ENCODE data around the gene SLC27A4.

The SLC27A4 gene

GRCh38 chr9:128390150-128390812, 50.0 kb downstream of the SLC27A4 start:
- no peak for DNase-seq (ENCODE audit: low read depth in 2 of 2, low spot score in 1 of 2)

DNA sequence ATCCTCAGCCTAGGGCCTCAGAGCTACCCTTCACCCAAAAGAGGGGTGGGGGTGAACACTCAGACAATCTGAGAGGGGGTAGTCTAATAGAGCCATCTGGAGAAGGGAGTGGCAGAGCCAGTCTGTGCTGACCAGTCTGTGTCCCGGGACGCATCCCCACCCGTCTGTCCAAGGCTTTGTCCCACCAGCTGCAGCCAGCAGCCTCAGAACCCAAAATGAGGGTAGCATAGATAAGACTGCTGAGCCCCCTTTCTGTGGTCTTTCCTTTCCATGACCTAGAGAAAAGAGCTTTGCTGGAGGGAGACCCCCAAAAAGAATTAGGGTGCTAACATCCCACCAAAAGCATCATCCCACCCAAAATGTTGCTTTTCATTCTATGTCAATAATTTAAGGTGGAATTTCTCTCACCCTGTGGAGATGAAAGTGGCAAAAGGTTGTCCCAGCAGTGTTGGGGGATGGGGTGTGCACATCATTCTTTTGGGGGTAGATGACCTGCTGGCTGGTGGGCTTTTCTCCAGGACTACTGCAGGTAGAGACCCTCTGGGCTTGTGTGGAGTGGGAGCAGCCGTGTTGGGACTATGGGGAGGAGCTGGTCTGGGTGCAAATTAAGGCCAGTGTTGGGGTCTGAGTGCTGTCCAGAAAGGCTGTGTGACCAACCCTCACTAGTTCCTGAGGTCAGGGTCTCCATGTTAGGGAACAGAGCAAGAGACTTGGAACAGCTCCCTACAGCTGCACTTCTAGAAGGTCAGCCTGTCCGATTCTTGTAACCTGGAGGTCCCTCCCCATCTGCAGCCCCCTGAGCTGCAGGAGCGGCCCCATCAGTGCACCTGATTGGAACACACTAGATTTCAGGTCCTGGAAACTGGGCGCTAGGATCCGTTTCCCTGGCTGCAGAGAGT, 50.7 kb downstream of the SLC27A4 start:
- no peak for DNase-seq (ENCODE audit: low read depth in 2 of 2, low spot score in 1 of 2)

- no peak for DNase-seq (ENCODE audit: low read depth in 2 of 2, low spot score in 1 of 2)
These were observed 51.6 kb downstream of the SLC27A4 start for GRCh38 chr9:128391956-128392301.

DNA sequence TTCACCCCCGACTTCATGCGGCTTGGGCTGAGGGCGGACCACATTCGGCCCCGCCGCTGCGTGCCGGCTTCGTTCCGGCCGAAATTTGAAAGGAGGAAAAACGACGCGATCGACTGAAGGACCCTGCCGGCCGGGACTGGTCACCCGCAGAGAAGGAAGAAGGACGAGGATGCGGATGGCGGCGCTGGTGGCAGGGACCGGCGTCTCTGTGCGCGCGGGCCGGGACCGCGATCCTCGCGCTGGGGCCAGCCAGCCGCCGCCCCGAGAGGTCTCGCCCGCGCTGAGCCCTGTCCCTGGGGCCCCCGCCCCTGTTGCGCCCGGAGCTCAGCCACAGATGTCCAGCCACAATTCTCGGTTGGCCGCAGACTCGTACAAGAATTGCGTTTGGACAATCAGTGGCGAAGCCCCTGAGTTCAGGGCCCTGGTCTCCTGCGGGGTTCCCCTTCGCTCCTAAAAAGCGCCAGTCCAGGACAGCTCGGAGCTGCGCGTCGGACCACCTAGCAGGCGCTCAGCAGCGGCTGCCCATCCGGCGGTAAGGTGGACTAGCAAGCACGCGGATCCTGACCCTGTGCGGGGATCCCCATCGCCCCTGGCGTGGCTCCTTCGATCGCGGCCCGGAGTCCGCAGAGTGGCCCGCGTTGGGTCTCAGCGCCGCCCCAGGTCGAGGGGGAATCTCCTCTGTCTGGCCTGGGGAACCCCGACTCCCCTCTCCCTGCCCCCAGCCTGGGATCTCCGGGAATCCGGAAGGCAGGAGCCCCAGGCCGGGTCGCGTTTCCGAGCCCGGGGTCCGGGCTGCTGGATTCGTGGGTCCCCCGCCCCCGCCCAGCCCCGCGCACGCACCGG, 52.2 kb downstream of the SLC27A4 start:
- no peak for DNase-seq (ENCODE audit: low read depth in 2 of 2, low spot score in 1 of 2)

DNA sequence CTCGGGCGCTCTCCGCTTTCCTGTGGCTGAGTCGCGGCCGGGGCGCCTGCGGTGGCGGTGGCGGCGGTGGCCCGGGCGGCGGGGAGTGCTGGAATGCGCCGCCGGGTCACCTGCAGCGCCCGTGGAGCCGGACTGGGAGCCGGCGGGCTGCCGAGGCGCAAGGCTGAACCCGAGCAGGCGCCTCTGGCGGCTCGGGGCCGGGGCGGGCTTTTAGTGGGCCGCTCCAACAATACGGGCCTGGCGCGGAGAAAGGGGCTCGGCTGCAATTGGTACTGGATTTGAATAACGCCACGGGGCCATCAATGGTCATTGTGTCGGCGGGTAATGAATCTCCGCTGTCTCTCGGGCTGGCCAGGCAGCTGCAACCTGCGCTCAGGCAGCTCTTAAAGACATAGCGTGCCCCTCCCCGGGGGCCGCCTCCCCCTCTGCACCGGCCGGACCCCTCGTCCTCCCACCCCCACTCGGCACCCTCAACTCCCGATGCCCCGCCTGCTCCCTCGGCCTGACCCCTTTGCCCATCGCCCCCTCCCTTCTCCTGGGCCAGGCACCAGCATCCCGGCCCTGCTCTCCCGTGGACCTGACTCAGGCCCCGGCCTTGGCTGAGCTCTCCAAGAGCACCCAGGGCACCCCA, 52.9 kb downstream of the SLC27A4 start:
- DNase-seq (ENCODE audit: low read depth in 2 of 2, low spot score in 1 of 2): no peak

DNA sequence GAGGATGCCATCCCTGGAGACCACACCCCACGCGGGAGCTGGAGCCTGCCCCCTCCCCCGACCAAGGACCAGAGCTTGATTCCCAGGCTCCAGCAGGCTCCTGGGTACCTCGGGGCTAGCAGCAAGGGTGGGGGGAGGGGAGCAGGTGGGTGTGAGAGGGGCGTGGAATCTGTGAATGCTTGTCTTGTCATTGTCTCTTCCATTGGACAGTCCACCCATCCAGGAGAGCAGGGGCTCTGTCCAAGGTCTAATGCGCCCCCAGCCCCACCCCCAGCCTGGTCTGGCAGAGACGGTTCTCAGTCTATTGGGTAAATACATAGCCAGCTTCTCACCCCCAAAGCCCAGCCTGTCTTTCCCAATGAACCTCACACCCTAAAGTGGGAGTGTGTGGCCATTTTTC, 53.6 kb downstream of the SLC27A4 start:
- no peak for DNase-seq (ENCODE audit: low read depth in 2 of 2, low spot score in 1 of 2)

GRCh38 chr9:128394379-128395168, 54.2 kb downstream of the SLC27A4 start:
- no peak for DNase-seq (ENCODE audit: low read depth in 2 of 2, low spot score in 1 of 2)

DNA sequence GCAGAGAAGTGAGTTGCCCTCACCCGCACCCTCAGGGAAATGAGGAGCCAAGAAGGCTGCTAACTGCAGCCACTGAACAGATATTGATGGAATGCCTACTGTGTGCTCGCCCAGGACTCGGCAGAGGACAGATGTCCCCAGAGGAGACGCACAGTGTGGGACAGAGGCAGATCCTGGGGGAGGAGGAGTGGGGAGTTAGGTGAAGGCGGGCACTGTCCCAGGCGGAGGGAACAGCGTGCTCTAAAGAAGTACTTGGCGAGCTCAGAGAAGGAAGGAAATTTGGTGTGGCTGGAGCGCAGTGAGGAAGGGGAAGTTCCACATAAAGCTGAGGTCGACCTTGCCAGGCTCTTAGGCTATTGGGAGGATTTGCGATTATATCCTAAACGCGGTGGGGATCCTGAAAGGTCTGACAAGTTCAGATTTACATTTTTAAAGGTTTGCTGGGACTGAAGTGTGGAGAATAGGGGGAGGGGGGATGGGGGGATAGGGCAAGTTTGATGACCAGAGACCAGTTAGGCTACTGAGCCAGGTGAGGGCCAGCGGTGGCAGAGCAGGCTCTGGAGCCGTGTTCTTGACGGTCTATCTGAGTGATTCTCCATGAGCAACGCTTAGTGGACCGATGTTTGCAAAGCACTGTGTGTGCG, 56.8 kb downstream of the SLC27A4 start:
- no peak for DNase-seq (ENCODE audit: low read depth in 2 of 2, low spot score in 1 of 2)

GRCh38 chr9:128397831-128398230, 57.5 kb downstream of the SLC27A4 start:
- no peak for DNase-seq (ENCODE audit: low read depth in 2 of 2, low spot score in 1 of 2)

DNA sequence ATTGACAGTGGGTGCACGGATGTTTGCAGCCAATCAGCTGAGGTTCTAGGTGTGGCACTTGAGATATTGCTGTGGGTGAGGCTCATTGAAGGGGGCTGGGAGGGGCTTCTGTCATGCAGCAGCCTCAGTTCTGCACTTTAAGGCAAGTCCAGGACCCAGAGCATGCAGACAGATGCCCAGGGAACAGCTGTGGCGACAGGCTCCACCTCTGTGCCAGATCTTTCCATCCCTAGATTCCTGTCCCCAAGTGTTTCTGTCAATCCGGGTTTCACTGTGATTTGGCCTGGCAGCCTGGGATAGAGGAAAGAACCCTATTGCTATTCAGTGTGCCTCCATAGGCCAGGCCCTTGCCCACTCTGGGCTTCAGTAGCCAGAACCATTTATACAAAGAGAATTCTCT, 59.5 kb downstream of the SLC27A4 start:
- no peak for DNase-seq (ENCODE audit: low read depth in 2 of 2, low spot score in 1 of 2)

- DNase-seq (ENCODE audit: low read depth in 2 of 2, low spot score in 1 of 2): no peak
These were observed 64.2 kb downstream of the SLC27A4 start for GRCh38 chr9:128404560-128404959.

DNA sequence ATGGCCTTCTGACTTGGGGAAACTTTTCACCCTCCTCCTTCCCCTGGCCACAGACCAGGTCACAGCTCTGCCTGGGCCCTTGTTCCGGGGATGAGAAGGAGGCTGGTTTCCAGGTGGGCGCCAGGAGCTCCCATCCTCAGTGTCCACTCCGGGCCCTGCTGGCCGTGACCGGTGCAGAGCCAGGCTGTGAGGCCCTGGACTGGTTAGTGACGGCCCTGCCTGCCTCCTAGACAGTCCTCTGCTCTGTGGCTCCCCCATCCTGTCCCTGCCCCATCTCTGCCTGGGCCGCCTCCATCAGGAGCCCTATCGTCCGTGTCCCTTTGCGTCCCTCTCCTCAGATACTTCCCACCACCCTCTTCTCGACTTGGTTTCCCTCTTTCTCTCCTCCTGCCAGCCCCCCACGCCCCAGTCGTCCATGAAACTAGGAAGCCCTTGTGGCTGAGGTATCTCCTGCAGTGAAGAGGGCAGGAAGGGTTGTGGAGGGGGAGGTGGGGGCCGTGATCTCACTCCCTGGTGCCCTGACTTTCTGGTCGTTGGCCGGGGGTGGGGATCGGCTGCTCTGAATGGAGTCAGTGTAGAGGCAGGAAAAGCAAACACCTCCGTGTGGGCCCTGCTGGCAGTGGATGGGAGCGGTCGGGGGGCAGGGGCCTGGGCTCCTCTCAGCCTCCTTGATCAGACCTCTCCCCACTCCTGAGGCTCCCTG, 64.9 kb downstream of the SLC27A4 start:
- no peak for DNase-seq (ENCODE audit: low read depth in 2 of 2, low spot score in 1 of 2)

- no peak for DNase-seq (ENCODE audit: low read depth in 2 of 2, low spot score in 1 of 2)
These were observed 65.4 kb downstream of the SLC27A4 start for GRCh38 chr9:128405780-128406171.

DNA sequence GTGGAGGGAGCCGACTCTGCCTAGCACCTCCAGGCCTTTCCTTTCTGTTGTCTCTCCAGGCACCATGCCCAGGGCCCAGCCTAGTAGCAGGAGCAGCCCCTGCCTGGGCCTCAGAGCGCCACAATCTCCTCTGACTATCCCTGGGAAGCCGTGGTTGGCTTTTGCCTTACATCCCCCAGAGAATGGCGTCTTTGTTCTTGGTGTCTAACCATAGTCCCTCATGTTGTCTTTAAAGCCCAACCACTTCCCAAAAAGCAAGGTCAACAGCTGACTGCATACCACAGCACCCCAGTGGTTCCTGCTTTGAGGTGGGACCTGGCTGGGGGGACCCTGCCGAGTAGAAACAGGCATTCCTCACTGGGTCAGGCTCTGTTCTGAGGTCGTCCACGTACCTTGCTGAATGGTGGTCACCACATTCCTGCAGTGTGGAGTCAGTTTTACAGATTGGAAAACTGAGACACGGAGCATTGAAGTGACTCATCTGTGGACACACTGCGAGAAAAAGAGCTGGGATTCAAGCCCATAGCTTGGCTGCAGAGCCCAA, 66.6 kb downstream of the SLC27A4 start:
- DNase-seq (ENCODE audit: low read depth in 2 of 2, low spot score in 1 of 2): no peak

DNA sequence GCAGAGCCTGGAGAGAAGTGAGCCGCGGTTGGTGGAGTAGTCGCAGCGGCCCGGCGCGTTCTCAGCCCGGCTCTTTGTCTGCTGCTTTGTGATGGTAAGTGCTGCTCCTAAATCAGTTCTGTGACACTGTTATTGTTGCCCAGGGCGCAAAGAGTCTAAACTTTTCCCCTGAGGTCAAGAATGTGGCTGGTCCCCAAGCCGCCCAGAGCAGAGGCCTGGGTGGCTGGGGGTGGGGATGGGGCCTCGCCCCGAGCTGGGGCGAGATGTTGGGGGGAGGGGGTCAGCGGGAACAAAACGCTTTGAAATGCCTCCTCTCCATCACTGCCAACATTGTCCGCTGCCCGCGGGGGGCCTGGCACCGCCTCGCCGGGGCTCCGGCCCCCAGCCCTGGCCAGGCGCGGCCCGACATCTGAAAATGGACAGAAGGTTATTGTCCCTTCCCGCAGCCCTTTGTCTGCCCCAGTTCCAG, 68.7 kb downstream of the SLC27A4 start:
- DNase-seq (ENCODE audit: low read depth in 2 of 2, low spot score in 1 of 2): no peak

DNA sequence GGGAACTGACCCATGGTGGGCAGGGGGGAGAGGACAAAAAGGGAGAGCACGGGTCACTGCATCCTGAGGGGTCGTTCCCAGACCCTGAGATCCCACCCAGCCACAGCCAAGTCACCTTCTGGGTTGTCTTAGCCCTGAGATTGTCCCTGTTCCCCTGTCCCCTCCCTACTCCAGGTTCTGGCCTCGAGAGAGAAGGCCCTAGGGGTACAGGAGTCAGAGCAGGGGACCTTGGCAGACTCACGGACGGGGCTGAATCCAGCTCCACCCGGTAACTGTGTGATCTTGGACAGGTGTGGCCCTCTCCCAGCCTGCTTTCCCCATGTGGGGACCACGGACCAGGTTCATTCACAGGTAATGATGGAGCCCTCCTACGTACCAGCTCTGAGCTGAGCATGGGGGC, 69.1 kb downstream of the SLC27A4 start:
- no peak for DNase-seq (ENCODE audit: low read depth in 2 of 2, low spot score in 1 of 2)

DNA sequence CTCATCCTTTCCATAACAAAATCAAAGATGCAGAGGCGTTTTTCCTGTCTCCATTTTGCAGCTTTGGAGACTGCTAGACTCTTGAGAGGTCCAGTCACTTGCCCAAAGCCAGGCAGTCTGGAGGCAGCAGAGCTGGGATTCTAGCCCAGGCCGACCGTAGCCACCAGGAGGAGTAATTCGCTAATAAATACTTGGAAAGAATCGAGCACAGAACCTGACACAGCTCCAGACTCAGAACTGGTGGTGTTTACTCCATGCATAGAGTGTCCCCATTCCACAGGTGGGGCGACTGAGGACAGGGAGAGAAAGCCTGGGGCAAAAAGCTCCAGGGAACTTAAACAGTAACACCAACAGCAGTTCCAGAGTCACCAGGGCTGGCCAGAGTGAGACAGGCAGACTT, 69.7 kb downstream of the SLC27A4 start:
- DNase-seq (ENCODE audit: low read depth in 2 of 2, low spot score in 1 of 2): no peak

Measured in stimulated activated CD8-positive, alpha-beta memory T cell treated with anti-CD3 and anti-CD28 coated beads, Interleukin-4, amount 100 ng/mL, for 1 hour (primary cell).